Stimulated activated naive CD8-positive, alpha-beta T cell treated with anti-CD3 and anti-CD28 coated beads, Interleukin-15, Interleukin-2, amounts not matched to agents 100 ng/mL and 50 ng/mL, for 24 hours (primary cell): Measurements from ENCODE around the gene EIF1AD.
"Not testable (repeated sequence)": the region's sequence is repeated elsewhere in the genome, so short reads cannot be mapped to it uniquely, and the experiment has no call there.

Experiments
- H3K27ac Mint-ChIP-seq: one replicate; pipeline ENCODE4 v1.8.0; 2021; ENCODE audit warnings: mild to moderate bottlenecking, mixed read lengths
- H3K27me3 Mint-ChIP-seq: one replicate; pipeline ENCODE4 v1.8.0; 2021; ENCODE audit warnings: mixed read lengths
- H3K36me3 Mint-ChIP-seq: one replicate; pipeline ENCODE4 v1.8.0; 2021; ENCODE audit warnings: low read depth, mixed read lengths
- H3K4me1 Mint-ChIP-seq: one replicate; pipeline ENCODE4 v1.8.0; 2021; ENCODE audit warnings: low read depth, mixed read lengths
- H3K4me3 Mint-ChIP-seq: one replicate; pipeline ENCODE4 v1.8.0; 2021; ENCODE audit warnings: mild to moderate bottlenecking, mixed read lengths
- H3K9me3 Mint-ChIP-seq: one replicate; pipeline ENCODE4 v1.8.0; 2021; ENCODE audit warnings: mixed read lengths

Gene EIF1AD

GRCh38 chr11:65952052-65952521 is 49.9 kb downstream of the EIF1AD start:
- Mint-ChIP-seq H3K27ac (no peak overlapping the region), H3K9me3 (no peaks in the 10 kb centered on the region), H3K4me3 (no peak overlapping the region), H3K4me1 (peaks cover 8% of the 10 kb centered on the region), H3K36me3 (no peaks in the 10 kb centered on the region), H3K27me3 (no peaks in the 10 kb centered on the region)

GRCh38 chr11:65951641-65952040 is 50.3 kb downstream of the EIF1AD start:
- H3K27me3 Mint-ChIP-seq, result not testable (repeated sequence)

GRCh38 chr11:65950711-65951110 is 51.2 kb downstream of the EIF1AD start:
- H3K4me1 Mint-ChIP-seq, H3K9me3 Mint-ChIP-seq, H3K27ac Mint-ChIP-seq, H3K4me3 Mint-ChIP-seq, H3K36me3 Mint-ChIP-seq, H3K27me3 Mint-ChIP-seq: not testable (repeated sequence)

More at GRCh38 chr11:65951641-65952040, 50.3 kb downstream of the EIF1AD start:
- H3K4me1 Mint-ChIP-seq, H3K4me3 Mint-ChIP-seq, H3K36me3 Mint-ChIP-seq, H3K9me3 Mint-ChIP-seq, H3K27ac Mint-ChIP-seq: not testable (repeated sequence)

DNA sequence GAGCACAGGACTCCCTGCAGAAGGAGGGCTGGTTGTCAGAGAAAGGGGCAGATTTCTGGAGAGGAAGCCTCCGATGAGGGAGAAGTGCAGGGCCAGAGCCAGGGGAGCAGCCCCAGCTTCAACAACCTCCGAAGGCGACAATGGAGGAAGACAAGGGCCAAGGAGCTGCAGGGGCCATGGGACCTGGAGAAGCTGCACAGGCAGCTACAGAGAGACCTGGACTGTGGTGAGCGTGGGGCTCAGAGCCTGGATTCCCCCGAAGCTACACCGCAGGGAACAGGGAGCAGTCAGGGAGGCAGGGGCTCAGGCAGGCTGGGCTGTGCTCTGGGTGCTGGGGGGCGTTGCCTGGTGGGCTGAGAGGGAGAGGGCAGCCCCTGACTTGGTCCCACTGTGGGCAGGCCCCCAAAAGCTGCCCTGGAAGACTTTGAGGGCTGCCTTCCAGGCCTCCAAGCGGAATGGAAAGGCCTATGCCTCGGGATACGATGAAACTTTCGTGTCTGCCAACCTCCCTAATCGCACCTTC is 54.3 kb downstream of the EIF1AD start:
- no peak overlapping the region for H3K27ac Mint-ChIP-seq
- no peaks in the 10 kb centered on the region for H3K36me3 Mint-ChIP-seq
- H3K4me1 Mint-ChIP-seq, result no peaks in the 10 kb centered on the region
- H3K27me3 Mint-ChIP-seq, result no peaks in the 10 kb centered on the region
- H3K4me3 Mint-ChIP-seq, result no peak overlapping the region
- H3K9me3 Mint-ChIP-seq, result no peaks in the 10 kb centered on the region

GRCh38 chr11:65947133-65947532 is 54.8 kb downstream of the EIF1AD start:
- Mint-ChIP-seq H3K9me3 (no peaks in the 10 kb centered on the region), H3K36me3 (no peaks in the 10 kb centered on the region), H3K27ac (no peak overlapping the region), H3K4me1 (no peaks in the 10 kb centered on the region), H3K4me3 (no peak overlapping the region), H3K27me3 (no peaks in the 10 kb centered on the region)

DNA sequence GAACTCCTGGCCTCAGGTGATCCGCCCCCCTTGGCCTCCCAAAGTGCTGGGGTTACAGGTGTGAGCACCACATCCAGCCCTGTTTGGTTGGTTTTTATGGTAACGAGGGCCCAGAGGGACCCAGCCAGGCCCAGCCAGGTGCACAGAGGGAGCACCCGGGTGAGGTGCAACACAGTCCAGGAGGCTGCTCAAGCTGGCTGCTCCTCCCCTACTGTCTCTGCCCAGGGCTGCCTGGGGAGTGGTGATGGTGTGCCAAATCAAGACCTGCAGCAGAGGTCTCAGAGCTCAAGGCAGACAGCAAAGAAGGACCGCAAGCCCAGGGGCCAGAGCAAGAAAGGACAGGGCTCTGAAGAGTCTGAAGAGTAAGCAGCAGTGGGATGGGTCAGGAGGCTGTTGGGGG is 55.3 kb downstream of the EIF1AD start:
- no peaks in the 10 kb centered on the region for H3K27me3 Mint-ChIP-seq
- no peak overlapping the region for H3K27ac Mint-ChIP-seq
- peaks cover under 1% of the 10 kb centered on the region for H3K4me1 Mint-ChIP-seq
- no peak overlapping the region for H3K4me3 Mint-ChIP-seq
- H3K9me3 Mint-ChIP-seq, result no peaks in the 10 kb centered on the region
- no peaks in the 10 kb centered on the region for H3K36me3 Mint-ChIP-seq
